Endothelial cell of umbilical vein (primary cell): ENCODE measurements around the gene CEP152.

Experiments used
- CTCF ChIP-seq, 2 donors: IDR thresholded peaks; 1 replicate in 1 of 2; 2 replicates in 1 of 2; pipeline ENCODE4 v1.5.1; 2011; ENCODE audit warnings: low read length in 2 of 2, mild to moderate bottlenecking in 2 of 2, moderate library complexity in 2 of 2, control low read depth in 1 of 2, inconsistent platforms in 1 of 2, low read depth in 1 of 2; ENCODE audit not compliant: insufficient read depth in 1 of 2; ENCODE audit errors: extremely low read depth in 1 of 2
- EZH2 ChIP-seq: IDR thresholded peaks from 2 replicates; pipeline ENCODE4 v1.6.1; 2012; ENCODE audit warnings: borderline replicate concordance, low read depth, mild to moderate bottlenecking, moderate library complexity, low read length, inconsistent platforms; ENCODE audit not compliant: severe bottlenecking
- JUN ChIP-seq: IDR thresholded peaks from 2 replicates; pipeline ENCODE4 v1.6.1; 2011; ENCODE audit warnings: borderline replicate concordance, low read depth; ENCODE audit not compliant: insufficient read length, insufficient read depth
- MAX ChIP-seq: IDR thresholded peaks from 2 replicates; pipeline ENCODE4 v1.6.1; 2011; ENCODE audit not compliant: insufficient read depth, insufficient read length
- MYC ChIP-seq: IDR thresholded peaks from one replicate; pipeline ENCODE4 v1.6.1; 2011; ENCODE audit warnings: mild to moderate bottlenecking, low read depth, low read length
- POLR2A ChIP-seq: IDR thresholded peaks from 2 replicates; pipeline ENCODE4 v1.6.1; 2012; ENCODE audit warnings: low read depth, mild to moderate bottlenecking, control low read depth, low read length
- POLR2AphosphoS5 ChIP-seq: IDR thresholded peaks from 2 replicates; pipeline ENCODE4 v1.6.1; 2012; ENCODE audit warnings: low read depth, mild to moderate bottlenecking, control low read depth, low read length, moderate library complexity; ENCODE audit not compliant: insufficient read depth

- no peak for TF ChIP-seq CTCF (IDR thresholded peaks at IDR 0.05; ENCODE audit: extremely low read depth in 1 of 2, insufficient read depth in 1 of 2, low read depth in 1 of 2, low read length in 2 of 2)
- TF ChIP-seq EZH2 = no peak
- no peak for TF ChIP-seq POLR2A
- no peak for TF ChIP-seq MYC
- no peak for TF ChIP-seq JUN
- no peak for TF ChIP-seq POLR2AphosphoS5
- TF ChIP-seq MAX = no peak
Observed at GRCh38 chr15:48823706-48824105, 12.8 kb upstream of the CEP152 start.
